ENCODE results near the gene RPS6KA5.
A peak's percentile ranks its signal among the peaks of the same experiment; 100 is the strongest.
"Not testable (repeated sequence)": the region's sequence is repeated elsewhere in the genome, so short reads cannot be mapped to it uniquely, and the experiment has no call there.

RPS6KA5 gene

GRCh38 chr14:90980636-90981035 lies 79.8 kb downstream of the RPS6KA5 start:
- H3K27me3 Mint-ChIP-seq; H3K4me3 Mint-ChIP-seq; H3K4me1 Mint-ChIP-seq (ENCODE audit: low read depth); H3K9me3 Mint-ChIP-seq; H3K27ac Mint-ChIP-seq; intact Hi-C loops (cut with micrococcal nuclease): not testable (repeated sequence)
- H3K36me3 Mint-ChIP-seq (ENCODE audit: low read depth) = peaks cover 12% of the 10 kb centered on the region

GRCh38 chr14:90979515-90979914 lies 80.9 kb downstream of the RPS6KA5 start:
- Mint-ChIP-seq H3K27me3 (no peaks in the 10 kb centered on the region), H3K36me3 (ENCODE audit: low read depth) (peaks cover 12% of the 10 kb centered on the region), H3K9me3 (no peaks in the 10 kb centered on the region), H3K4me1 (ENCODE audit: low read depth) (peaks cover 9% of the 10 kb centered on the region), H3K4me3 (no peak overlapping the region), H3K27ac (no peak overlapping the region)
- intact Hi-C loops (cut with micrococcal nuclease) = no loop called here

DNA sequence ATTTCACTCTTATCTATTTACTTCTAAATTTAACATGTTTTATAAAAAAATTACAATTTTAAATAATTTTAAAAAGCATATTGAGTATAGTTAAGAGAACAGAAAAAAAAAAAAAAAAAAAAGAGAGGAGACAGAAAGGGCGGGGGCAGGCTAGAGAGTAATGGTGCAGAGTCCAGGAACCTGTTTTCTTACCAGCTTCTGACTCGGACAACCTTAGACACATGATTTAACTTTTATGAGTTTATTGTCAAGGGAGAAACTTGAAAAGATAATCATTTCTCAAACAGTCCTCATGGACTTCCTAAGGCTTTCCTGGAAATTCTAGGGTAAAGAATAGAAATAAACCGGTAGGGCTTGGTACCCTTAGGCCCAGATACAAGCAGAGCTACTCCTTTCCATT lies 84.3 kb downstream of the RPS6KA5 start:
- Mint-ChIP-seq H3K36me3 (ENCODE audit: low read depth) (peaks cover 12% of the 10 kb centered on the region), H3K27ac (no peak overlapping the region), H3K4me1 (ENCODE audit: low read depth) (no peaks in the 10 kb centered on the region), H3K4me3 (no peak overlapping the region), H3K9me3 (no peaks in the 10 kb centered on the region), H3K27me3 (peaks cover 5% of the 10 kb centered on the region)
- intact Hi-C loops (cut with micrococcal nuclease) = no loop called here

DNA sequence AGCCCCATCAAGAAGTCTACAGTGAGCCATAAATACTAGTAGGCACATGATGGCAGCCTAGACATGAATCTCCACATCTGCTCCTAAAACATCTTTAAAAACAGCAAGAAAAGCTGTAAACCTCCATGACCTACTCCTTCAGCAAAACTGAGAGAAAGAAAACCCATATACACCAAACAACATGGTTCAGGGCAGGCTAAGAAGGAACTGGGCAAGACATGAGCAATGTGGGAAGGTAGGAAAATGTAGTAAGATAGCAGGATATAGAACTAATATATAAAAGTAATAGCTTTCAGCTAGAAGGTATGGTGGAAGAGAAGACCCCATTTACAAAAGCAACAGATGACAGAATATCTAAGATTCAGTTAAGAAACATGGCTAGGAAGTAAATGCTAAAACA lies 88.8 kb downstream of the RPS6KA5 start:
- no peak overlapping the region for H3K27ac Mint-ChIP-seq
- H3K9me3 Mint-ChIP-seq = peaks cover 8% of the 10 kb centered on the region
- intact Hi-C loops (cut with micrococcal nuclease) = no loop called here
- no peak overlapping the region for H3K4me3 Mint-ChIP-seq
- H3K27me3 Mint-ChIP-seq = peaks cover 15% of the 10 kb centered on the region
- no peaks in the 10 kb centered on the region for H3K36me3 Mint-ChIP-seq (ENCODE audit: low read depth)
- H3K4me1 Mint-ChIP-seq (ENCODE audit: low read depth) = peaks cover 18% of the 10 kb centered on the region

- H3K4me1 Mint-ChIP-seq (ENCODE audit: low read depth) = peaks cover 18% of the 10 kb centered on the region
- peaks cover 17% of the 10 kb centered on the region for H3K9me3 Mint-ChIP-seq
- peaks cover 22% of the 10 kb centered on the region for H3K27me3 Mint-ChIP-seq
- peaks cover 8% of the 10 kb centered on the region for H3K36me3 Mint-ChIP-seq (ENCODE audit: low read depth)
- peak overlapping the region; percentile 6 for H3K4me3 Mint-ChIP-seq
- peak overlapping the region; percentile 24 for H3K27ac Mint-ChIP-seq
- intact Hi-C loops (cut with micrococcal nuclease) = no loop called here
Measured at GRCh38 chr14:90970167-90970600, 90.3 kb downstream of the RPS6KA5 start.

- Mint-ChIP-seq H3K27me3 (peaks cover 22% of the 10 kb centered on the region), H3K36me3 (ENCODE audit: low read depth) (peaks cover 8% of the 10 kb centered on the region), H3K4me3 (peak overlapping the region; percentile 6), H3K27ac (peak overlapping the region; percentile 24), H3K4me1 (ENCODE audit: low read depth) (peaks cover 18% of the 10 kb centered on the region), H3K9me3 (peaks cover 17% of the 10 kb centered on the region)
- intact Hi-C loops (cut with micrococcal nuclease) = no loop called here
Measured at GRCh38 chr14:90969531-90970166, 90.8 kb downstream of the RPS6KA5 start.

DNA sequence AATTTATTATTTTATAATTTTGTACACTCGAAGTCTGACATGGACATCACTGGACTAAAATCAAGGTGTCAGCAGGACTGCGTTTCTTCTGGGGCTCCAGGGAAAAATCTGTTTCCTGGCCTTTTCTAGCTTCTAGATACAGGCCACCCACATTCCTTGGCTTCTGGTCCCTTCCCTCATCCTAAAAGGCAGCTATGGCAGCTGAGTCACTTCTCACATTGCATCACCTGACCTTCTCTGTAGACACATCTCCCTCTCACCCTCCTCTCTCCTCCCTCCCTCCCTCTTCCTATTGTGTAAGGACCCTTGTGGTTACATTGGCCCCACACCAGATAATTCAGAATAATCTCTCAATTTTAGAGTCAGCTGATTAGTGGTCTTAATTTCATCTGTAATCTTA lies 92.4 kb downstream of the RPS6KA5 start:
- Mint-ChIP-seq H3K9me3 (peaks cover 17% of the 10 kb centered on the region), H3K4me1 (ENCODE audit: low read depth) (peaks cover 18% of the 10 kb centered on the region), H3K36me3 (ENCODE audit: low read depth) (peaks cover 8% of the 10 kb centered on the region), H3K27ac (no peak overlapping the region), H3K27me3 (peaks cover 22% of the 10 kb centered on the region), H3K4me3 (no peak overlapping the region)
- intact Hi-C loops (cut with micrococcal nuclease) = no loop called here

GRCh38 chr14:90966493-90966892 lies 93.9 kb downstream of the RPS6KA5 start:
- Mint-ChIP-seq H3K4me3 (no peak overlapping the region), H3K27ac (no peak overlapping the region), H3K27me3 (peaks cover 18% of the 10 kb centered on the region), H3K4me1 (ENCODE audit: low read depth) (peaks cover 18% of the 10 kb centered on the region), H3K9me3 (peaks cover 17% of the 10 kb centered on the region), H3K36me3 (ENCODE audit: low read depth) (peaks cover 8% of the 10 kb centered on the region)
- intact Hi-C loops (cut with micrococcal nuclease) = no loop called here

DNA sequence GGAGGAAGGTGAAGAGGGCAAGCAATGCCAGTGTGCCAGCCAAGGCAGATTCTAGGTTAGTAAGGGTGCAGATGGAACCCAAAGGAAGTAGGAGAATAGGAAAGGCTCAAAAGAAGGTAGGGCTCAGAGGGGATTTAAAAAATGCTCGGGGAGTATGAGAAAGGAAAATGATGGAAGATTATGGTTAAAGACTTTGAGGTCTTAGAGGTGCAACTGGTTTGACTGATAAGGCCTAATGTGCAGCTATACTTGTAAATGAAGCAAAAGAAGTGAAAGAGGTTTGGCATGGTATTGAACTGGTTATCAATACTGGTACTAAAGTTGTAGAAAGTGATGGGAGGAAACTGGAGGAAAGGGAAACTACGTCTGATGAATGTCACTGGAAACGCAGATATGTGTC lies 94.7 kb downstream of the RPS6KA5 start:
- Mint-ChIP-seq H3K27me3 (peaks cover 17% of the 10 kb centered on the region), H3K27ac (no peak overlapping the region)
- intact Hi-C loops (cut with micrococcal nuclease) = no loop called here

DNA sequence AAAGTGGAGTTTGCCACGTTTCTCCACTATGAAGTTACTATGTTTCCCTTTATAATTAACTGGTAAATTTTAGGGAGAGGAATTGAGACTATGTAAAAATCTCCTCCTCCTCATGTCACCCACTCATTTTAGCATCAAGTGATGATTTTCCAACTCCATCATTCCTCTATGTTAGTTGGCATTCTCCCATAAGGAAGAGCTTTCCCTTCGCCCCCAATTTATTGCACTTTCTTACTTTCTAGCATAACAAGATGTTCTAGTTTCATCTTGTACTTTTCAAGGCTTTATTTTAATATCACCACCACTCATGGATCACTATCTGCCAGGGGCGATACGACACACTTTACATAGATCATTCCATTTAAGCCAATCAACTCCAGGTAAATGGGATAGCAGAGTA lies 97.1 kb downstream of the RPS6KA5 start:
- Mint-ChIP-seq H3K27ac (no peak overlapping the region), H3K36me3 (ENCODE audit: low read depth) (peaks cover 8% of the 10 kb centered on the region), H3K27me3 (peaks cover 12% of the 10 kb centered on the region), H3K9me3 (peaks cover 27% of the 10 kb centered on the region), H3K4me1 (ENCODE audit: low read depth) (no peaks in the 10 kb centered on the region), H3K4me3 (no peak overlapping the region)
- intact Hi-C loops (cut with micrococcal nuclease) = no loop called here

More for the DNA sequence above, 94.7 kb downstream of the RPS6KA5 start:
- peaks cover 8% of the 10 kb centered on the region for H3K36me3 Mint-ChIP-seq (ENCODE audit: low read depth)
- no peak overlapping the region for H3K4me3 Mint-ChIP-seq
- peaks cover 18% of the 10 kb centered on the region for H3K4me1 Mint-ChIP-seq (ENCODE audit: low read depth)
- H3K9me3 Mint-ChIP-seq = peaks cover 17% of the 10 kb centered on the region

DNA sequence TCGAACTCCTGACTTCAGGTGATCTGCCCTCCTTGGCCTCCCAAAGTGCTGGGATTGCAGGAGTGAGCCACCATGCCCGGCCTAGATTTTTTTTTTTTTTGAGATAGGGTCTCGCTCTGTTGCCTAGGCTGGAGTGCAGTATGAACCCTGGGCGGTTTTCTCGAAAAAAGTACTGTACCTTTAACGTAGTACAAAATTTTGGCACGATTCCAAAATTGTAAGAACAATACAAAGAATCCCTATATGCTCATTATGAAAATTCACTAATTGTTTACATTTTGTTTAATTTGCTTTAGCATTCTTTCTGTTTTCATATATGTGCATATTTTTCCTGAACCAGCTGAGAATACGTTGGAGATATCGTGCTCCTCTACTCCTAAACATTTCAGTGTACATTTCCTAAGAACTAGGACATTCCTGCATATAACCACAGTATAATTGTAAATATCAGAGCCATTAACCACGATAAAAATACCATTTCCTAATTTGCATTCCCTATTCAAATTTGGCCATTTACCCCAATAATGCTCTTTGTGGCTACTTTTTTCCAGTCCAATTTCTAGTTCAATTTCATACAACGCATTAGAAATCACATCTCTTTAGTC lies 97.8 kb downstream of the RPS6KA5 start:
- Mint-ChIP-seq H3K27ac (no peak overlapping the region), H3K4me1 (ENCODE audit: low read depth) (no peaks in the 10 kb centered on the region), H3K4me3 (no peak overlapping the region), H3K36me3 (ENCODE audit: low read depth) (peaks cover 9% of the 10 kb centered on the region), H3K9me3 (peaks cover 22% of the 10 kb centered on the region), H3K27me3 (peaks cover 7% of the 10 kb centered on the region)
- intact Hi-C loops (cut with micrococcal nuclease) = no loop called here

- peaks cover 34% of the 10 kb centered on the region for H3K9me3 Mint-ChIP-seq
- H3K4me1 Mint-ChIP-seq (ENCODE audit: low read depth) = no peaks in the 10 kb centered on the region
- H3K27ac Mint-ChIP-seq = no peak overlapping the region
- H3K27me3 Mint-ChIP-seq = peaks cover 6% of the 10 kb centered on the region
- H3K36me3 Mint-ChIP-seq (ENCODE audit: low read depth) = peaks cover 24% of the 10 kb centered on the region
- intact Hi-C loops (cut with micrococcal nuclease) = no loop called here
- H3K4me3 Mint-ChIP-seq = no peak overlapping the region
Measured at GRCh38 chr14:90960818-90961217, 99.6 kb downstream of the RPS6KA5 start.

- intact Hi-C loops (cut with micrococcal nuclease) = no loop called here
- Mint-ChIP-seq H3K4me1 (ENCODE audit: low read depth) (no peaks in the 10 kb centered on the region), H3K27me3 (no peaks in the 10 kb centered on the region), H3K9me3 (peaks cover 43% of the 10 kb centered on the region), H3K27ac (no peak overlapping the region), H3K4me3 (no peak overlapping the region), H3K36me3 (ENCODE audit: low read depth) (peaks cover 29% of the 10 kb centered on the region)
Measured at GRCh38 chr14:90959344-90959743, 101.1 kb downstream of the RPS6KA5 start.

DNA sequence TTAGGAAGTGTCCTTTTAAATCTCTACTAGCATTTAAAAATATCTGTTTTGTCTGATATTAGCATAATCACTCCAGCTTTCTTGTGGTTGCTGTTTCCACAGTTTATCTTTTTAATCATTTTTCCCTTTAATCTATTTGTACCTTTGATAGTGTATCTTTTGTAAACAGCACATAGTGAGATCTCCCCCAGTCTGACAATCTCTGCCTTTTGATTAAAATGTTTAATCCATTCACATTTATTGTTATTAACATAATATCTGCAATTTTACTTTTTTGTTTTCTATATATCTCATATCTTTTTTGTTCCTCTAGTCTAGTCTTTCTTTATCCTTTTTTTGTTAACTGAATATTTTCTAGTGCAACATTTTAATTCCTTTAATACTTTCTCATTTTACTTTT lies 104.2 kb downstream of the RPS6KA5 start:
- Mint-ChIP-seq H3K4me3 (no peak overlapping the region), H3K36me3 (ENCODE audit: low read depth) (peaks cover 41% of the 10 kb centered on the region), H3K4me1 (ENCODE audit: low read depth) (no peaks in the 10 kb centered on the region), H3K27ac (no peak overlapping the region), H3K9me3 (peaks cover 71% of the 10 kb centered on the region), H3K27me3 (no peaks in the 10 kb centered on the region)
- intact Hi-C loops (cut with micrococcal nuclease) = no loop called here

DNA sequence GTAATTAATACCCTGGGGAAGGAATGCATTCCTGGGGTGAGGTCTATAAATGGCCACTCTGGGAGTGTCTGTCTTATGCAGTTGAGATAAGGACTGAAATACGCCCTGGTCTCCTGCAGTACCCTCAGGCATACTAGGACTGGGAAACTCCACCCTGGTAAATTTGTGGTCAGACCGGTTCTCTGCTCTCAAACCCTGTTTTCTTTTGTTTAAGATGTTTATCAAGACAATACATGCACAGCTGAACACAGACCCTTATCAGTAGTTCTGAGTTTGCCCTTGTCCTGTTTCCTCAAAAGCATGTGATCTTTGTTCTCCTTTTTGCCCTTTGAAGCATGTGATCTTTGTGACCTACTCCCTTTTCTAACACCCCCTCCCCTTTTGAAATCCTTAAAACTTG lies 106.8 kb downstream of the RPS6KA5 start:
- H3K27ac Mint-ChIP-seq; H3K27me3 Mint-ChIP-seq; H3K4me3 Mint-ChIP-seq; intact Hi-C loops (cut with micrococcal nuclease); H3K4me1 Mint-ChIP-seq (ENCODE audit: low read depth): not testable (repeated sequence)
- peaks cover 41% of the 10 kb centered on the region for H3K36me3 Mint-ChIP-seq (ENCODE audit: low read depth)
- peaks cover 61% of the 10 kb centered on the region for H3K9me3 Mint-ChIP-seq

Data from dendritic cell treated with granulocyte-macrophage colony-stimulating factor and Interleukin-4, amounts not matched to agents 40 ng/mL and 50 ng/mL, for 4 days (primary cell).